A549 (cell line): ENCODE measurements around the gene RPTOR.

Source experiments
- CTCF ChIP-seq: fragments of >200 bp; sonication (Bioruptor Twin); formaldehyde crosslinking; IDR thresholded peaks from 3 replicates; pipeline ENCODE4 v1.5.1; 2016
- EP300 ChIP-seq, 2 experiments: fragments of >200 bp; sonication (Bioruptor Twin); formaldehyde crosslinking; IDR thresholded peaks; 2 replicates in 1 of 2; 3 replicates in 1 of 2; pipeline ENCODE4 v1.6.1; 2016 to 2017
- ESRRA ChIP-seq: fragments of 150-350 bp; IDR thresholded peaks from 2 replicates; pipeline ENCODE4 v1.6.1; 2014; ENCODE audit warnings: mild to moderate bottlenecking, low read length, borderline replicate concordance
- HOXA7 ChIP-seq: fragments of 250-450 bp; sonication (Bioruptor Pico); IDR thresholded peaks from 2 replicates; pipeline ENCODE4 v1.5.0; 2020; ENCODE audit warnings: mild to moderate bottlenecking, moderate library complexity
- MAX ChIP-seq: IDR thresholded peaks from 2 replicates; pipeline ENCODE4 v1.6.1; 2012
- MAZ ChIP-seq: fragments of 150-350 bp; IDR thresholded peaks from 2 replicates; pipeline ENCODE4 v1.6.1; 2014; ENCODE audit warnings: antibody characterized with exemption, low read depth, low read length, borderline replicate concordance
- POLR2A ChIP-seq: IDR thresholded peaks from 2 replicates; pipeline ENCODE4 v1.6.1; 2012; ENCODE audit warnings: mild to moderate bottlenecking, low read length
- RNF2 ChIP-seq: fragments of 200-600 bp; sonication (generic); IDR thresholded peaks from 2 replicates; pipeline ENCODE4 v1.6.1; 2016; ENCODE audit warnings: low read depth, mild to moderate bottlenecking, antibody characterized with exemption, moderate library complexity, borderline replicate concordance
- TP53 ChIP-seq: fragments of 250-450 bp; sonication (Bioruptor Pico); IDR thresholded peaks from 2 replicates; pipeline ENCODE4 v1.5.0; 2021; ENCODE audit warnings: mild to moderate bottlenecking, moderate library complexity
- ZFP36 ChIP-seq: fragments of 450-650 bp; IDR thresholded peaks from 2 replicates; pipeline ENCODE4 v1.6.1; 2014; ENCODE audit warnings: borderline replicate concordance; ENCODE audit not compliant: partially characterized antibody
- TF ChIP-seq, protein P1 (sequence below): fragments of 200-600 bp; sonication (generic); IDR thresholded peaks from 2 replicates; pipeline ENCODE4 v1.6.1; 2016; ENCODE audit warnings: antibody characterized with exemption, mild to moderate bottlenecking, moderate library complexity

DNA sequence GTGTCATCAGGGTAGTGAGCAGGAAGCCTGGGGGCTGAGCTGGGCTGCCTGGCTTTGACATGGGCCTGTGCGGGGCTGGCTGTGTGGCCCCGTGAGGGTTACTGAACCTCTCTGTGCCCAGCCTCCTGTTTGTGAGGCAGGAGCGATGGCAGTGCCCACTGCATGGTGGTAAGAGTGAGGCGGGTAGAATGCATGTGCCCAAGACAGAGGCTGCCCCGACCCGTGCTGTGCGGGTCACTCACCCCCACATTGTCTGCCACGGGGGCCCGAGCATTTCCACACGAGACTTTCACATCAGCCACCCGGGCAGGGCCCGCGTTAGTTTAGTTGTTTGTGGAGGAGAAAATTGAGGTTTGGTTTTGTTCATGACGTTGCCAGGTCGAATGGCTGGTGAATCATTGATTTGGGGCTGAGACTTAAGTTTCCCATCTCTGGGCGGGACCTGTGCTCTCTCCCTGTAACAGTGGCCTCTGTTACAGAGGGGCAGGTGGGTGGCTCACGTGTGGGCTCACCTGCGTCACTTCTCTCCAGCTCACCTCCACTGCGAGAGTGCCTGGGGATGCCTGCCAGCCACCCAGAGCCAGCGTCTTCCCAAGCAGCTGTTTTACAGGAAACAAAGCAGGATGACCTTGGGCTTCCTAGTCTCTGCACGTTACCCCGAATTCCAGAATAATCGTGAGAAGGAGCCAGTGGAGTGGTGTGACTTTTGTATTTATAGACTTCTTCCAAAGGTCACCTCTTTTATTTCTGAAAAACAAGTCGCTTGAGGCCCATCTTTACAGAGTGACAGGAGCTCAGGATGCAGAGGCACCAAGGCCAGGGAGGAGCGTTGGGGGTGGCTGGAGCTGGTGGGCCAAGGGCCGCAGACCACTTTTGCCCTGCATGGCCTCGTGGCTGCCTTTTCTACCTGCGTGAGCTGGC is 150.6 kb downstream of the RPTOR start:
- TF ChIP-seq TP53 (CRISPR knock-in tag) (no peak), HOXA7 (CRISPR knock-in tag) (no peak), CTCF (no peak), RNF2 (no peak), POLR2A (no peak), MAX (no peak), ZFP36 (no peak), ESRRA (no peak), MAZ (no peak), EP300 (IDR thresholded peaks at IDR 0.05) (no peak)
- TF ChIP-seq, protein P1, sequence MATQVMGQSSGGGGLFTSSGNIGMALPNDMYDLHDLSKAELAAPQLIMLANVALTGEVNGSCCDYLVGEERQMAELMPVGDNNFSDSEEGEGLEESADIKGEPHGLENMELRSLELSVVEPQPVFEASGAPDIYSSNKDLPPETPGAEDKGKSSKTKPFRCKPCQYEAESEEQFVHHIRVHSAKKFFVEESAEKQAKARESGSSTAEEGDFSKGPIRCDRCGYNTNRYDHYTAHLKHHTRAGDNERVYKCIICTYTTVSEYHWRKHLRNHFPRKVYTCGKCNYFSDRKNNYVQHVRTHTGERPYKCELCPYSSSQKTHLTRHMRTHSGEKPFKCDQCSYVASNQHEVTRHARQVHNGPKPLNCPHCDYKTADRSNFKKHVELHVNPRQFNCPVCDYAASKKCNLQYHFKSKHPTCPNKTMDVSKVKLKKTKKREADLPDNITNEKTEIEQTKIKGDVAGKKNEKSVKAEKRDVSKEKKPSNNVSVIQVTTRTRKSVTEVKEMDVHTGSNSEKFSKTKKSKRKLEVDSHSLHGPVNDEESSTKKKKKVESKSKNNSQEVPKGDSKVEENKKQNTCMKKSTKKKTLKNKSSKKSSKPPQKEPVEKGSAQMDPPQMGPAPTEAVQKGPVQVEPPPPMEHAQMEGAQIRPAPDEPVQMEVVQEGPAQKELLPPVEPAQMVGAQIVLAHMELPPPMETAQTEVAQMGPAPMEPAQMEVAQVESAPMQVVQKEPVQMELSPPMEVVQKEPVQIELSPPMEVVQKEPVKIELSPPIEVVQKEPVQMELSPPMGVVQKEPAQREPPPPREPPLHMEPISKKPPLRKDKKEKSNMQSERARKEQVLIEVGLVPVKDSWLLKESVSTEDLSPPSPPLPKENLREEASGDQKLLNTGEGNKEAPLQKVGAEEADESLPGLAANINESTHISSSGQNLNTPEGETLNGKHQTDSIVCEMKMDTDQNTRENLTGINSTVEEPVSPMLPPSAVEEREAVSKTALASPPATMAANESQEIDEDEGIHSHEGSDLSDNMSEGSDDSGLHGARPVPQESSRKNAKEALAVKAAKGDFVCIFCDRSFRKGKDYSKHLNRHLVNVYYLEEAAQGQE, result no peak
